Measurements from ENCODE around the gene MSI2. TPM values are rescaled to one million over a fixed set of nuclear protein-coding genes. Genes with fewer than 3 reads are reported as not detected.
"Not testable (repeated sequence)": the region's sequence is repeated elsewhere in the genome, so short reads cannot be mapped to it uniquely, and the experiment has no call there.

Gene MSI2
- total RNA-seq, 2 experiments from 2014 or later, result 65.7 to 71.9 TPM

GRCh38 chr17:57295526-57296023 is 39.3 kb downstream of the MSI2 start:
- ChIA-PET CTCF (interaction anchor here (1.0 kb wide), 1 partner anchor 53 kb away, joined by 3 read pairs; no protein-coding TSS in a partner anchor), POLR2A (no interaction called here)
- no peaks in the 10 kb centered on the region for H3K27me3 Mint-ChIP-seq
- H3K4me3 Mint-ChIP-seq, result no peak overlapping the region
- intact Hi-C loops (cut with micrococcal nuclease), result no loop called here
- H3K27ac Mint-ChIP-seq, result no peak overlapping the region
- peaks cover 24% of the 10 kb centered on the region for H3K4me1 Mint-ChIP-seq (ENCODE audit: low read depth)
- no peak for DNase-seq
- peaks cover 38% of the 10 kb centered on the region for H3K36me3 Mint-ChIP-seq
- peaks cover 7% of the 10 kb centered on the region for H3K9me3 Mint-ChIP-seq

- Mint-ChIP-seq H3K4me3 (no peak overlapping the region), H3K27ac (no peak overlapping the region), H3K4me1 (ENCODE audit: low read depth) (peaks cover 24% of the 10 kb centered on the region), H3K9me3 (peaks cover 7% of the 10 kb centered on the region), H3K36me3 (peaks cover 44% of the 10 kb centered on the region), H3K27me3 (no peaks in the 10 kb centered on the region)
- CTCF ChIA-PET, result interaction anchor here (1.0 kb wide), 1 partner anchor 53 kb away, joined by 3 read pairs; no protein-coding TSS in a partner anchor
- DNase-seq, result no peak
- POLR2A ChIA-PET, result no interaction called here
- intact Hi-C loops (cut with micrococcal nuclease), result no loop called here
Observed at GRCh38 chr17:57296231-57296630, 39.9 kb downstream of the MSI2 start.

DNA sequence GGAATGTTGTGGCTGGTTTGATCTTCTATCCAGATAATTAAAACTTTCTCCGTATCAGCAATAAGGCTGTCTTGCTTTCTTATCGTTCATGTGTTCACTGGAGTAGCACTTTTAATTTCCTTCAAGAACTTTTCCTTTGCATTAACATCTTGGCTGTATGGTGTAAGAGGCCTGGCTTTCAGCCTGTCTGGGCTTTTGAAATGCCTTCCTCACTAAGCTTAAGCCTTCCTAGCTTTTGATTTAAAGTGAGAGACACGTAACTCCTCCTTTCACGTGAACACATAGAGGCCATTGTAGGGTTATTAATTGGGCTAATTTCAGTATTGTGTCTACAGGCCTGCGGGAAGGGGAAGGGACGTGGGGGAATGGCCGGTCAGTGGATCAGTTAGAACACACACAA is 42.9 kb downstream of the MSI2 start:
- no peak for DNase-seq
- ChIA-PET CTCF (no interaction called here), POLR2A (no interaction called here)
- H3K27me3 Mint-ChIP-seq, result no peaks in the 10 kb centered on the region
- H3K4me1 Mint-ChIP-seq (ENCODE audit: low read depth), result peaks cover 30% of the 10 kb centered on the region
- H3K4me3 Mint-ChIP-seq, result no peak overlapping the region
- intact Hi-C loops (cut with micrococcal nuclease), result no loop called here
- H3K9me3 Mint-ChIP-seq, result peaks cover 7% of the 10 kb centered on the region
- peaks cover 45% of the 10 kb centered on the region for H3K36me3 Mint-ChIP-seq
- no peak overlapping the region for H3K27ac Mint-ChIP-seq

DNA sequence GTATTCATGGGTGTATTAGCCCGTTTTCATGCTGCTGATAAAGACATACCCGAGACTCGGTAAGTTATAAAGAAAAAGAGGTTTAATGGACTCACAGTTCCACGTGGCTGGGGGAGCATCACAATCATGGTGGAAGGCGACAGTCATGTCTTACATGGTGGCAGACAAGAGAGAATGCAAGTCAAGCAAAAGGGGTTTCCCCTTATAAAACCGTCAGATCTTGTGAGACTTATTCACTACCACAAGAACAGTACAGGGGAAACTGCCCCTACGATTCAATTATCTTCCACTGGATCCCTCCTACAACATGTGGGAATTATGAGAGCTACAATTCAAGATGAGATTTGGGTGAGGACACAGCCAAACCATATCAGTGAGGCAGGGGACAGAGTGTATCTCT is 44.3 kb downstream of the MSI2 start:
- DNase-seq; CTCF ChIA-PET; POLR2A ChIA-PET; H3K27me3 Mint-ChIP-seq; intact Hi-C loops (cut with micrococcal nuclease); H3K27ac Mint-ChIP-seq; H3K4me3 Mint-ChIP-seq; H3K9me3 Mint-ChIP-seq: not testable (repeated sequence)
- Mint-ChIP-seq H3K4me1 (ENCODE audit: low read depth) (peaks cover 16% of the 10 kb centered on the region), H3K36me3 (peaks cover 41% of the 10 kb centered on the region)

- no peak for DNase-seq
- Mint-ChIP-seq H3K27ac (no peak overlapping the region), H3K4me3 (no peak overlapping the region), H3K27me3 (no peaks in the 10 kb centered on the region), H3K9me3 (peaks cover 7% of the 10 kb centered on the region), H3K36me3 (peaks cover 32% of the 10 kb centered on the region), H3K4me1 (ENCODE audit: low read depth) (peaks cover 13% of the 10 kb centered on the region)
- intact Hi-C loops (cut with micrococcal nuclease), result no loop called here
- CTCF ChIA-PET, result interaction anchor here (0.9 kb wide), 1 partner anchor 60 kb away, joined by 3 read pairs; no protein-coding TSS in a partner anchor
- POLR2A ChIA-PET, result no interaction called here
Observed at GRCh38 chr17:57302690-57303465, 46.6 kb downstream of the MSI2 start.

GRCh38 chr17:57305144-57305728 is 48.9 kb downstream of the MSI2 start:
- ChIA-PET POLR2A (no interaction called here), CTCF (interaction anchor here (1.2 to 1.3 kb wide), 2 partner anchors 62 kb away, joined by 6 to 9 read pairs; no protein-coding TSS in a partner anchor)
- H3K27ac Mint-ChIP-seq, result no peak overlapping the region
- intact Hi-C loops (cut with micrococcal nuclease), result no loop called here
- H3K4me1 Mint-ChIP-seq (ENCODE audit: low read depth), result peaks cover 13% of the 10 kb centered on the region
- peaks cover 16% of the 10 kb centered on the region for H3K36me3 Mint-ChIP-seq
- DNase-seq, result no peak
- H3K27me3 Mint-ChIP-seq, result no peaks in the 10 kb centered on the region
- H3K9me3 Mint-ChIP-seq, result peaks cover 3% of the 10 kb centered on the region
- no peak overlapping the region for H3K4me3 Mint-ChIP-seq

DNA sequence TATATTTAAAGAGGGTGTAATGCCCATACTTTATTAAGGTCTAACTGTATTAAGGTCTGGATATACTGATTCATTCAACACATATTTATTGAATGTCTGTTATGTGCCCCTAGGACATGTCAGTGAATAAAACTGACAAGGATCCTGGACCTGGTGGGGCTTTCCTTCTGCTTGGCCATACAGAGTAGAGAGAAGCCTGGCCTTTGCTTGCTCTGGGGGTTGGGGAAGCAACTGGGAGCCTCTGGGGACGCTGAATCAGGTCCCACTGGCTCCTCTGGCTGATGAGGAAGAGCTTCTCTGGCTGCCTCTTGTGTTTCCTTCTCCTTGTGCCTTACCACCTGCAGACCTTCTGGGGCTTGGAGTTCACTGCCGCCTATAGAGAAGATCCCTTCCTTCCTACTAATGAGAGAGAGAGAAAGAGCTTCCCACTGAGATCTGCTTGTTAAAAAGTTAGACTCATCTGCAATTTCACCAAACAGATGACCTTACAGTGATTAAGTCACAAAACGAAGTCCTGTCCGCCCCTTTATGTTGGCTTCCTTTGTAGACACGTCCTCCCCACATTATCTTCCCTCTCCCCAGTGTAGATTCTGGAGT is 49.7 kb downstream of the MSI2 start:
- no peaks in the 10 kb centered on the region for H3K27me3 Mint-ChIP-seq
- H3K4me3 Mint-ChIP-seq, result no peak overlapping the region
- no peak overlapping the region for H3K27ac Mint-ChIP-seq
- peaks cover 12% of the 10 kb centered on the region for H3K36me3 Mint-ChIP-seq
- no peak for DNase-seq
- intact Hi-C loops (cut with micrococcal nuclease), result no loop called here
- H3K4me1 Mint-ChIP-seq (ENCODE audit: low read depth), result peaks cover 11% of the 10 kb centered on the region
- ChIA-PET CTCF (interaction anchor here (1.3 kb wide), 1 partner anchor 63 kb away, joined by 6 read pairs; no protein-coding TSS in a partner anchor), POLR2A (no interaction called here)
- no peaks in the 10 kb centered on the region for H3K9me3 Mint-ChIP-seq

DNA sequence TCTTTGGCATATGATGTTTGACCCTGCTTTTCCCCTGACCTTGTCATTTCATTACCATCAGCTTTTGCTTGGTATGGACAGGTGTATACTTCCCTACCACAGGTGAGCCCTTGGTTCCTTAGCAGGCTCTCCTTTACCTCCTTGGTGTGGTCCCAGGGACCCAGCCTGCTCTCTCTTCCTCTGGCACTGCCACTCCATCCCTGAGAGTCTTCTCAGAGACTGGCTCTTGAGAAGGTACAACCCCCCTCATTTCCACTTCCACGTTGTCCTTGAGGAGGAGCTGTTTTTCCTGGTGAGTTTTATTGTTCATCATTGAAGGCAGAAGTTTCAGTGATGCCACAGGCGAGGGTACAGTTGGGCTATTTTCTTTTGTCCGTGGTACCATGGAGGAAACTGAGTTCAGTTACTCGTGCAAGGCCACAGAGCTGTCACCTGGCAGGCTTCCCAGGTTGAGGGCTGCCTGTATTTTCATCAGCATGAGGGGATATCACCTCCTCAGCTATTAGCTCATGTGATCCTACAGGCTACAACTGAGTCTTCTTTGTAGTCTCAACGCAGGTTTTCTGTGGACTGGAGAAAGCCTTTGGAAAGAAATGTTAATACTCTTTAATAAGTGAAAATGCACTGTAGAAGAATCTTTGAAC is 52.3 kb downstream of the MSI2 start:
- intact Hi-C loops (cut with micrococcal nuclease), result no loop called here
- H3K27me3 Mint-ChIP-seq, result no peaks in the 10 kb centered on the region
- H3K4me3 Mint-ChIP-seq, result no peak overlapping the region
- no peak overlapping the region for H3K27ac Mint-ChIP-seq
- no peaks in the 10 kb centered on the region for H3K4me1 Mint-ChIP-seq (ENCODE audit: low read depth)
- ChIA-PET CTCF (interaction anchor here (1.1 kb wide), 1 partner anchor 65 kb away, joined by 8 read pairs; no protein-coding TSS in a partner anchor), POLR2A (no interaction called here)
- no peak for DNase-seq
- no peaks in the 10 kb centered on the region for H3K9me3 Mint-ChIP-seq
- peaks cover 9% of the 10 kb centered on the region for H3K36me3 Mint-ChIP-seq

DNA sequence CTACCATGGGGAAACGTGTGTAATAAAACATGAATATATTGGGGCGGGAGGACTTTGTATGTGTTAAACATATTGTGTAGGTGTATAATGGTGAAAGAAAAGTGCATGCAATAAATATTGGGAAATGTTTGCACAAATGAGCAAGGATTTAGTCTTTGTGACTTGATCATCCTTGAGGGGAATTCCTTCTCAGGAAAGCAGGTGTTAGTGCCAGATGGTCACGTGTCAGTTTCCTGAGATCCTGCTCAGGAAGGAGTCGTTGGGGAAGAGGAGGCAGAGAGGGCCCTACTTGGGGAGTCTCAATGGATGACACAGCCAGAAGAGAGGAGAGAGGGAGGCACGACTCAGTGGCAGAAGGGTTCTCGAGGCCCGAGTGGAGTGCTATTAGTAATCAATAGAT is 53.2 kb downstream of the MSI2 start:
- Mint-ChIP-seq H3K27ac (no peak overlapping the region), H3K4me1 (ENCODE audit: low read depth) (no peaks in the 10 kb centered on the region), H3K4me3 (no peak overlapping the region), H3K27me3 (no peaks in the 10 kb centered on the region), H3K36me3 (peaks cover 10% of the 10 kb centered on the region), H3K9me3 (no peaks in the 10 kb centered on the region)
- intact Hi-C loops (cut with micrococcal nuclease), result no loop called here
- ChIA-PET CTCF (interaction anchor here (1.1 kb wide), 1 partner anchor 66 kb away, joined by 8 read pairs; no protein-coding TSS in a partner anchor), POLR2A (no interaction called here)
- DNase-seq, result no peak

DNA sequence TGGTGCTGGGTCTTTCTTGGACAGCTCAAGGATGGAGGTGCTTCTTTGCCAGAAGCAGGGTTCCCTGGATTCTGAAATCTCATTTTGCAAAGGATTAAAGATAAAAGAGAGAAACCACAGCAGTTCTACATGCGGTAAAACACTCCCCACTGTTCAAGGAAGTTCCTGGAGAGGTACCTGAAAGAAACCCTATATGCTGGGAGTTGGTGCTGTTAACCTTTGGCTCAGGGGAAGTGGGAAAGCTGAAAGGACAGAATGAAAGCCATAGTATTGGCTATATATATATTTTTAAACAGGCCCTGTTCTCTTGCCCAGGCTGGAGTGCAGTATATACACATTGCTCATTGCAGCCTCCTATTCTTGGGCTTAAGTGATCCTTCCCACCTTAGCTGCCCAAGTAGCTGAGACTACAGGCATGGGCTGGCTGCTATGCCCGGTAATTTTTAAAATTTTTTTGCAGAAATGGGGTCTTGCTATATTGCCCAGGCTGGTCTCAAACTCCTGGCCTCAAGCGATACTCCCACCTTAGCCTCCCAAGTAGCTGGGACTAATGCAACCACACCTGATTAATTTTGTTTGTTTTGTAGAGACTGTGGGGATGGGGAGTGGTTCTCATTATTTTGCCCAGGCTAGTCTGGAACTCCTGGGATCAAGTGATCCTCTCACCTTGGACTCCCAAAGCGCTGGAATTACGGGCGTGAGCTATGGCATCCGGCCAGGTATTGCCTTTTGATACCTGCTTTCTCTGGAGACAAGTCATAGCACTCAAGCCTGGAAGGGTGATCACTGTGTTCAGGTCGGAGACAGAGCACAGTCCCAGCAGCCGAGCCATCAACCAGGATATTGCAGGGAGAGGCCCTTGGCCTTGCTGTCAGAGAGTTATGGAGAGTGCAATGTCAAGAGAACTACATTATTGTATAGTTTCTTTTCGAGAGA is 55.2 kb downstream of the MSI2 start:
- Mint-ChIP-seq H3K4me3 (no peak overlapping the region), H3K27ac (no peak overlapping the region), H3K27me3 (no peaks in the 10 kb centered on the region), H3K9me3 (no peaks in the 10 kb centered on the region), H3K36me3 (peaks cover 10% of the 10 kb centered on the region), H3K4me1 (ENCODE audit: low read depth) (no peaks in the 10 kb centered on the region)
- ChIA-PET POLR2A (no interaction called here), CTCF (no interaction called here)
- intact Hi-C loops (cut with micrococcal nuclease), result no loop called here
- no peak for DNase-seq

- ChIA-PET POLR2A (no interaction called here), CTCF (no interaction called here)
- H3K36me3 Mint-ChIP-seq, result peaks cover 10% of the 10 kb centered on the region
- no peak overlapping the region for H3K27ac Mint-ChIP-seq
- H3K4me1 Mint-ChIP-seq (ENCODE audit: low read depth), result no peaks in the 10 kb centered on the region
- intact Hi-C loops (cut with micrococcal nuclease), result no loop called here
- no peaks in the 10 kb centered on the region for H3K9me3 Mint-ChIP-seq
- H3K4me3 Mint-ChIP-seq, result no peak overlapping the region
- no peak for DNase-seq
- no peaks in the 10 kb centered on the region for H3K27me3 Mint-ChIP-seq
Observed at GRCh38 chr17:57312242-57312641, 55.9 kb downstream of the MSI2 start.

All from activated CD4-positive, alpha-beta memory T cell treated with anti-CD3 and anti-CD28 coated beads for 36 hours (primary cell).